GM21515 (cell line): ENCODE measurements around the gene PIGU.
"Not testable (repeated sequence)": the region's sequence is repeated elsewhere in the genome, so short reads cannot be mapped to it uniquely, and the experiment has no call there.

ENCODE experiments used
- ATAC-seq: cut with Tn5 transposase; IDR thresholded peaks from one replicate; pipeline ENCODE4 v1.9.1; 2021; ENCODE audit not compliant: unreplicated experiment

PIGU gene

DNA sequence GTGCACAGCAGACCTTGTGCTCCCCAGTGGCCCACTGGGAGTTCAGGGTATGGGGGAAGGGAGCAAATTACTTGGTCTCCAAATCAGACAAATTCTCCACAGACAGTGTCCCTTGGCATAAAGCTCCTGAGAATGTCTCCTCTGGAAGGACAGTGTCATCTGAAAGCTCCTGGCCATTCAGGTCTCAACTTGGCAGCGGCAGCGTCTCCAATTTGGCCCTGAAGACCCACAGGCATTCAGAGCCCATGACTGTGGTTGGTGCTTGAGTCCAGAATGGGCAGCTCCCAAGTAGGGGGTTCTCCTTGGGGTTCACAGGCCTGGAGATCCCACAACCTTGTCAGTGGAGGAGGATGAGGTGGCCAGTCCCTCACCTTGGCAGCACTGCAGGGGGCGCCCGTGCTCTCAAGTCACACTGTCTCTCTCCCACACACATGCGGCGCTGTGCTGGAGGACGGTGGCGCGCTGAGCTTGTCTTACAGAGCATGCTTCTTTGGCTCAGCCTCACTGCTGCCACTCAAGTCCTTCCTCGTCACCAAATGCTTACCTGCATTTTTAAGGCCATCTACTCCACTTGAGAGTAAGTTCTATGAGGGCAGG is 140.0 kb downstream of the PIGU start:
- no peak for ATAC-seq

DNA sequence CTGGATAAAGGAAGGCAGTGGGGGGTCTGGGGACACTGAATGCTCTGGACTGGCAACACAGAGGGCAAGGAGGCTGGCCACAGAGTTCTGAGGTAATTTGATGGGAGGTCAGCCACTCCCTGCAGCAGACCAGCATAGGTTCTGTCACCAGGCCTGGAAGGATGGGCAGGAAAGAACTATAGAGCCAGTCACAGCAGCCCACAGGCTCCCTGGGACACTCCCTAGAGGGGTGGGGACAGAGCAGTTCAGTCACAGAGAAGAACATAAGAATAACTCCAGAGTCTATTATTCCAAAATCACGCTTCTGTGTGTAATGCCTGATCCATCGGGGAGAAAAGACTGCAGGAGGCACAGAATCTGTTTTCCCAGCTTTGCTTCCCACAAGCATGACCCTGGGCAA is 141.0 kb downstream of the PIGU start:
- ATAC-seq, result no peak

DNA sequence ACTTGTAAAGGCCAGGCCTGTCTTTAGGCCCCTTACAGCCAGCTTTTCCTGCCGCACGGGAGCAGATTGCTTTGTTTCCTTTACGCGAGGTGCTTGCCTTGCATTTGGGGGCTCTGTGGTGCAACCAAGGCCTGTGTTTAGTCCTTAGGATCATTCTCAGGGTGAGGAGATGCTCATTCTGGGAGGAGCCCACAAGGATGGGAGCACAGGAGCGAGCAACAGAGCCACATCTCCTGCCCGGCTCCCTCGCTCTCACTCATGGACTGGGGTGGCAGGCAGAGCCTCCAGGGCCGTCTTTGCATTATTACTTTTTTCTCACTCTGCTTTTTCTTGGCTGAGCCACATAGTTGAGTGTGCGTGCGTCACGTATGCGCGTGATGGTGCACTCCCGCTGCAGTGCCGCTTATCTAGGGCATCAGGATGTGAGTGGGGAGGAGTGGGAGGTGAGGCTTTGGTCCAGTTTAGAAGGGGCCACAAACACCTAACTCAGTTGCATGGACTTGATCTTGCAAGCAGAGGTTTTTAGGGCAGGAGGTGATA is 141.5 kb downstream of the PIGU start:
- ATAC-seq, result no peak

DNA sequence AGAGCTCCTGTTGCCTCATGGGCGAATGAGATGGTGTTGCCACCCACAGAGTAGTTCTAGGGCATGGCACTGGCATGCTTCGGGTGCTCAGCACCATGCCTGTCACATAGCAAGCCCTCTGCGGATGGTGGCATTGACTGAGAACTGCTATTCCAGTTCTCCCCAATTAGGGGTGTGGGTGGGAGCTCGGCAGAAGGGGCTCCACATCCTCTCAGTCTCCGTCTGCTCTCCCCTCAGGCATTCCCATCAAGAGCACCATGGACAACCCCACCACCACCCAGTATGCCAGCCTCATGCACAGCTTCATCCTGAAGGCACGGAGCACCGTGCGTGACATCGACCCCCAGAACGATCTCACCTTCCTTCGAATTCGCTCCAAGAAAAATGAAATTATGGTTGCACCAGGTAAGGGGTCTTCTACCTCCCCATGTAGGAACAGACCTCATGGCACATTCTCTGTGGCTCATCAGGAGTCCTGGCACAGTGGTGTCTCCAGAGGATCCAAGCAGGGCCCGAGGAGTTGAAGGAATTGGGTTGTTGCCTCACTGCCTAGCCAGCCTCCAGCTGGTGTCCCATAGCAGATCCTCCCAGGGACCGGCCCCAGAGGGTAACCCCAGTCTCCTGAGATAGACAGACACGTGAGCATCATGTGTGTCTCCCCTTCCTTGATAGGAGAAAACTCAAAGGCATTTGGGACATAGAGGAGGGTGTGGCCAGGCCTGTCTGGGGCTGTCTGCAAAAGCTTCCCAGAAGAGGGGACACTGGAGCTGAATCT is 142.3 kb downstream of the PIGU start:
- no peak for ATAC-seq

DNA sequence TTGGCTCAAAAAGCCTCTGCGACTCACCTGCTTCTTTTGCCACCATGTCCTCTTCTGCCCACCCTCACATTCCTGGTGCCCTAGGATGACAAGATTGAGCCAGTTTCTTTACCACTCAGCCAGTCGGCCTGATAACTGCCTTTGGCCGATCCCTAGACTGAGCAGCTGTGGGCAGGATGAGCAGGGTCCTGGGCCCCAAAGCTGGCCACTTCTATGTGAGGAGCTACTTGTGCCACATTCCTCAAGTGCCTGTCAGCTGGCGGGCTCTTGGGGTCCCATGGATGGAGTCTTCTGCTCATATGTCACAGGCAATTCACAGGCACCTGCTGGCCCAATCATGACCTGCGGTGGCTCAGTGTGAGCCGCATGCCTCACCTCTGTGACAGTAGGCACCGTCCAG is 144.1 kb downstream of the PIGU start:
- ATAC-seq, result no peak

DNA sequence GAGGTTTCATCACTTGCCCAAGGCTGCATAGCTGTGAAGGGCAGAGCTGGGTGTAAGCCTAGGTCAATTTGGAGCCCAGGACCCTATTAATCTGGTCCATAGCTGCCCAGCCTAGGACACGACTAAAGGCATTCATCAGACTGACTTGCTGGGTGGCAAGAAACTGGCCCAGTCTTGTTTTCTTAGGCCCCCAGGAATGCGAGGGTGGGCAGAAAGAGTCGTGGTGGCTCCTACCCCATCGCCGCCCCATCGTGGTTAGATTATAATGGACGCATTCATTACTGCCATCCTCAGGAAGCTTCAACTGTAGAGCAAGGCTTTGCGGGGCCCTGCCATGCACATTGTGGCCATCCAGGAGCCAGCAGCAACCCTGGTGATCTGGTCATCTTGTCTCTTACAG is 144.6 kb downstream of the PIGU start:
- no peak for ATAC-seq

DNA sequence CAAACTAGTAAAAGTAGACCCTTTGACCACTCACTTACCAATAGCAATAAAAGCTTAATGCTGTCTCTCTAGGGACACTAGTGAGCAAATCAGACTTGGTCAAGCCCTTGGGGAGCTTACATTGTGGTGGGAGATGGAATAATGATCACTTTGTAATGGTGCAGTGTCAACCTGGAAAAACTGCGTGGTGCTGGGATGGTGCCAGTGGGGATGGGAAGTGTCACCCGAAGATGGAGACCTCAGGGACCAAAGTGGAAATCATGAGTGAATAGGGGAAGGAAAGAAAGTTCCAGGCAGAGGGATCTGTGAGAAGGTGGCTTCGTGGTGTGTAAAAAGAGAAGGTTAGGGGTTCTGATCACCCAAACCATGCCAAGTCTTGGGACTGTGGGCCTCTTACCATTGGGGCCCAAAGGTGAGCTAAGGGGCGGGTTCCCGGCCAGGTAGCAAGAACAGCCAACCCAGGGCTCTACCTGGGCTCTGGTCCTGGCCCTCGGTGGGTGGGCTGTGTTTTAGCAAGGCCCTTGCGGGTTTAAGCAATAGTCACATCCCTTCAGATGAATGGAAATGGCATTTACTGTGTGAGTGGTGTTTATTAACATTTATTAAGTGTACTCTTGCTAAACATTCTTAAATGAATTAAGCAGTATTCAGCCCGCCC is 145.2 kb downstream of the PIGU start:
- ATAC-seq, result no peak

DNA sequence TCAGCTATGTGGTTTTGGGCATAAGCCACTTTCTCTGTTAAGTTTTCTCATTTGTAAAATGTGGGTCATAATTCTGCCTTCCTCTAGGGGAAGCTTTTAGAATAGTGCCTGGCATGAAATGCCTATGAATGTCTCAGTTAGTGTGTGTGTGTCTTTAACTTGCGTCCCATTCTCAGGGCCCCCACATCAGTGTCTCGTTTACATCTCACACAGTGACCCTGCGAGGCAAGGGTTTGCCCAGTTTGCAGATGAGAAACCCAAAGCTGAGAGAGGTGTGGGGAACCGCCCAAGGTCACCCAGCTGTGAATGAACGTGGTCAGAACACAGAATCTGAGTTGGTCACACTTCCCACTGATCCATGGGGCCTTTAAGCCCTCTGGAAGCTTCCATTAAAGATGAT is 146.6 kb downstream of the PIGU start:
- no peak for ATAC-seq

DNA sequence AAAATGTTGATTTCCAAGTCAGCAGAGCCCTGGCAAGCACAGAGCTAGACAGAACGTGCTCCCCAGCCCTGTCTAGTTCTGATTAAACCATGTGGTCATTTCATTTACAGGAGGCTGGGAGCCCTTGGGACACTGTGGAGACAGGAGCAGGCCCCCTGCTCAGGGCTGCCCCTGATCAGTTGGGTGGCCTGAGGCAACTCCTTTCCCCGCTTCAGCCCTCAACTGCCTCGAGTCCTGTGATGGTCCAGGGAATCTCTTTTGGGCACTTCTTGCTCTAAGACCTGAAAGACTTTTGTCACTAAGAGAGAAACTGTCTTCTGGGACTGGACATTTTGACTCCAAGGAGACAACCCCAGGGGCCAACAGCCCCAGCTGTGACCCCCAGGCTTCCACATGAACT is 147.2 kb downstream of the PIGU start:
- no peak for ATAC-seq

DNA sequence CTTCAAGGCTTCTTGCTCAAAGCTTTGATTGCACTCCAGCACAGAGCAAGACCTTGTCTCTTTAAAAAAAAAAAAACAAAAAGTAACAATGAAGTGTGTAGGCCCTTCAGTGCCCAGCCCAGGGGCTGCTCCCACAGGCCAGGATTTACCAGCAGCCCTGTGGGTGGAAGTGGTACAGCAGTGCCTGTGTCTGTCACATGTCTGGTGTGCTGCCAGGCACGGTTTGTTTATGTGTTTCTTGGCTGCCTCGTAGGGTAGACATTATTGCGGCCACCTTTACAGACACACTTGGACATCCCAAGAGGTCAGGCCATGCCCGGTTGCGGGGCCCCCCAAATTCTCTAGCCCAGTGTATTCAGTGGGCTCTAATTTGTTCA is 148.0 kb downstream of the PIGU start:
- no peak for ATAC-seq

DNA sequence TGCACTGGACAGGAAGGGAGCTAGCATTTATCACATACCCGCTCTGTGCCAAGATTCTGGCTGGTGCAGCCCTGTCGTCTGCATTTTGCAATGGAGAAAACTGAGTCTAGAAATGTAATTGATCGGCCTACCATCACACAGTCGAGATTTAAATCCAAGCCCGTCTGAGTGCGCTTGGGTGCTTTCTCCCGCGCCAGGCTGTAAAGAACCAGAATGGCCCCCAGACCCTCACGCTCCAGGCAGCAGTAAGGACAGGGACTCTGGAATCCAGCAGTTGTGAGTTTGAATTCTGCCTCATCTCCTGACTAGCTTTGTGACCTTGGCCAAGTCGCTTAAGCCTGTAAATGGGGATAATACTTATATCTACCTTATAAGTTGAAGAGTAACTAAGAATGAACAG is 149.9 kb downstream of the PIGU start:
- ATAC-seq, result no peak

DNA sequence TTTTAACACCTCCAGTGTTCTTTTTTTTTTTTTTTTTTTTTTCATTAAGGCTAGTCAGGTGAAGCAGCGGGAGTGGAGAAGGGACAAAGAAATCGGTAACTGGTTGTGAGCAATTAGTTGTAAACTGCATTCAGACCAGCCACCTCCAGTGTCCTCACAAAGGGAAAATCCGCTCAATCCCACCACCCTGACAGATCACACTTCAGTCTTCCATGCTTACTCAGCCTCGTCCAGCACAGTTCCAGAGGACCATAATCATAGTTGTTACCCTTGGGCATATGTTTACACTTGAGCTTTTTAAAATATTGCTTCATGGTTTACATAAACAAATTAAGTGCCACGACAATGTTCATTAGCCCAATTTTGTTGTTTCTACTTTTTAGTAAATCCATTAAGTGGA is 150.4 kb downstream of the PIGU start:
- ATAC-seq, result no peak

DNA sequence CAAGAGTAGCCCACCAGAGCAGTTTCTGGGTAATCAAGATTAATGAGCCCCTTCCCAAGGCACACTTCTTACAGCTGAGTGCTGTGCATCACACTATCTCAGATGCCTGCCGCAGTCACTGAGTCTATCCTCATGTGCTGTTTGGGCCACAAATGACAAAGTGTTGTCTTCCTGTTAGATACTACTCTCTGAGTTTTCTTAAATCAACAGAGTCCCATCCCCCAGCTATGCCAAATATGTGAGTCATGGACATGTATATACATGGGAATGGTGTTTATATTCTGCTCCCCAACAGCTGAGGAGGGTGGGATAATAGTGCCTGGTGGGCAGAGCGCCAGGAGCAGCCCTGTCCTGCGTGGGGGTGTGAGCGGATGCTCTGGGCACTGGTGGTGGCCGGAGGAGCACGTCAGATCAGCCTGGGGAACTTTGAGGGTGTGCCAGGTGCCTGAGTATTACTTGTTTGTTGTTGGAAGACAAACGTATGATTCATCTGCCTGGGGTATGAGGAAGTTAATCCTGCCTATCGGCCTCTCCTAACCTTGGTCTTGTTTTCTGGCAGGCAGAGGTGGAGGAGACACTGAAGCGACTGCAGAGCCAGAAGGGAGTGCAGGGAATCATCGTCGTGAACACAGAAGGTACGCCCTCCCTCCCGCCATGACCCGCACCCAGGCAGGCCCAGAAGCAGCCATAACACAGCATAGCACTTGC is 151.0 kb downstream of the PIGU start:
- no peak for ATAC-seq

DNA sequence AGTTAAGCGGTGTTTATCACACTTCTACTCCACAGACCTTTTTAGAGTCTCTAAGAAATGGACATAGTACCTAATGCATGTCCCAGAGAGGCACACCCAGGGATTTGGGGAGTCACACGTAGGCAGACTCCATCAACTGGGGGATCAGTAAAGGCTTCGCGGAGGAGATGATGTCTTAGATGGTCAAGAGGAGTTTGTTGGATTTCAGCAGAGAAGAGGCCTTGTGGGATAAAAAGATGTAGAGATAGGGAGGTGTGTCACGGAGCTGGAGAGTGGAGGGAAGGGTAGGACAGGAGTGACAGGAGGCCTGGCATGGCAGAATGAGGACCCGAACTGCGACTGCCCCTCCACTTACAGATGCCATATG is 151.6 kb downstream of the PIGU start:
- no peak for ATAC-seq

DNA sequence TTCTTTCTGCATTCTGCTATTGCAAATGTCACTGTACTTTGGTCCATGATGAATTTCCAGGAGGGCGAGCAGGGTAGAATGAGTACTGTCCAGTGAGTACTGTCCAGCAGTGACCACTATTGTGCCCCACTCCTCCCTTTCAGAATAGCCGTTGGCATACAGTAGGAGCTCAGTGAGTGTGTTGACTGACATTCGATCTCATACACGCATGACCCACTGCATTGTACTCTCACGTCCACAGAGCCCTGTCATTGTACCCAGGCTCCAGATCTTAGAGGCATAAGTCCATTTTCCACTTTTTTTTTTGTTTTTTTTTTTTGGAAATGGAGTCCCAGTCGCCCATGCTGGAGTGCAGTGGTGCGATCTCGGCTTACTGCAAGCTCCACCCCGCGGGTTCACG is 152.5 kb downstream of the PIGU start:
- no peak for ATAC-seq

DNA sequence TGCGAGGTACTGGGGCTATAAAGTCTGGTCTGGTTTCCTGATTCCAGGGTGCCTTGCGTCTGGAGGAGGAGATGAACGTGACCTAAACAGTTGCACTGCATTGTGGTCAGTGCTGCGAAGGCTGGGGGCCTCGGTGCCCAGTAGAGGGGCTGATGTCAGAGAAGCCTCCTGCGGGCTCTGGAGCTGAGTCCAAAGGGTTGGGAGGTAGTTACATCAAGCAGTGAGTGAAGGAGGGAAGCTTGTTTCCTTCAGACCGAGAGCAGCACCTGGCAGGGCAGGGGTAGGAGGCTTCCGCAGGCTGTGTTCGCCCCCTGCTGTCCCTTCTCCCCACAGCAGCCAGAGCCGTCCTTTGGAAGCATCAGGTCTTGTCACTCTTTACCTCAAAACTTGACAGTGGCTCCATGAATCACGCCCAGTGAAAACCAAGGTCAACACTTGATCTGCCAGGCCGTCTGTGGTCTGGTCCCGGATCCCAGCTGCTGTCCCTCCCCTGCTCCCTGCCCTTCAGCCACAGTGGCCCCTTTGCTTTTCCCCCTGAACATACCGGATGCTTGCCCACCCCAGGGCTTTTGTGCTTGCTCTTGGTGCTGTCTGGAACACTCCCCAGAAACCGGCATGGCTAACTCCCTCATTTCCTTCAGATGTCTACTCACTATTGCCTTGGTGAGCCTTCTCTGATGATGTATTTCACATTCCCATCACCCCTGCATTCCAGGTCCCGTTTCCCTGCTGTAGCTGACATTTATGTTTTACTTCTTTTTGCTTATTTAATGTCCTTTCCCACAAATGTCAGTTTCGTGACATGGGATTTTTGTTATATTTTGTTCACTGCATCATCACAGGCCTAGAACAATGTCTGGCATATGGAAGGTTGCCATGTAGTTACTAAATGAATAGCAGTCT is 153.7 kb downstream of the PIGU start:
- ATAC-seq, result no peak

DNA sequence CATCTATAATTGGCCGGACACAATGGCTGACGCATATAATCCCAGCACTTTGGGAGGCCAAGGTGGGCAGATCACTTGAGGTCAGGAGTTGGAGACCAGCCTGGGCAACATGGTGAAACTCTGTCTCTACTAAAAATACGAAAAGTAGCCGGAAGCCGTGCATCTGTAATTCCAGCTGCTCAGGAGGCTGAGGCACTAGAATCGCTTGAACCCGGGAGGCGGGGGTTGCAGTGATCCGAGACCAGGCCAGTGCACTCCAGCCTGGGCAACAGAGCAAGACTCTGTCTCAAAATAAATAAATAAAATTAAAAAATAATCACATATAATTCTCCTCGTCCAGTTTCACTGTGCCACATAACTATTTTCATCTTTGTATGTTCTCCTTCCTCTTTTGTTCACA is 157.1 kb downstream of the PIGU start:
- not testable (repeated sequence) for ATAC-seq

DNA sequence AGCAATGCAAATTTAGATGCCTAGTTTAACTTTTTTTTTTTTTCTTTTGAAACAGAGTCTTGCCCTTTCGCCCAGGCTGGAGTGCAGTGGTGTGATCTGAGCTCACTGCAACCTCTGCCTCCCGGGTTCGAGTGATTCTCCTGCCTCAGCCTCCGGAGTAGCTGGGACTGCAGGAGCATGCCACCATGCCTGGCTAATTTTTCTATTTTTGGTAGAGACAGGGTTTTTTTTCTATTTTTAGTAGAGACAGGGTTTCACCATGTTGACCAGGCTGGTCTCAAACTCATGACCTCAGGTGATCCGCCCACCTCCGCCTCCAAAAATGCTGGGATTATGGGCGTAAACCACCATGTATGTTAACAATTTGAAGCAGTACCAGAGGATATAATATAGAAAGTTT is 158.0 kb downstream of the PIGU start:
- not testable (repeated sequence) for ATAC-seq

DNA sequence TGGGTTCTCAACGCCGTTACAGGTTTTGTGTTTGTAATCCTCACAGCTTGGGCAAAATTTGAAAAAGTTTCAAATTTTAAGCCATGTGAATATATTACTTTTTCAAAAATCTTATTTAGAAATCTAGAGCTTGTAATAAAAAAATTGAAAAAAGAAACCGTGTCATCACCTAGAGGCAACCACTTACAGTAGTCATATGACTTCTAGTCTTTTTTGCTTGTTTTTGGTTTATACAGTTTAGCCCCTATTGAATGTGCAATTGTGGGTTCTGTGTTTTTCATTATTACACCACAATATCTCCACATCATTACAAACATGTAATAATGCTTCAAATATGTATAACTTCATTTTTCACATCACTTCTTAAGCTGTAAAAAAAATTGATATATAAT is 159.8 kb downstream of the PIGU start:
- ATAC-seq, result no peak

DNA sequence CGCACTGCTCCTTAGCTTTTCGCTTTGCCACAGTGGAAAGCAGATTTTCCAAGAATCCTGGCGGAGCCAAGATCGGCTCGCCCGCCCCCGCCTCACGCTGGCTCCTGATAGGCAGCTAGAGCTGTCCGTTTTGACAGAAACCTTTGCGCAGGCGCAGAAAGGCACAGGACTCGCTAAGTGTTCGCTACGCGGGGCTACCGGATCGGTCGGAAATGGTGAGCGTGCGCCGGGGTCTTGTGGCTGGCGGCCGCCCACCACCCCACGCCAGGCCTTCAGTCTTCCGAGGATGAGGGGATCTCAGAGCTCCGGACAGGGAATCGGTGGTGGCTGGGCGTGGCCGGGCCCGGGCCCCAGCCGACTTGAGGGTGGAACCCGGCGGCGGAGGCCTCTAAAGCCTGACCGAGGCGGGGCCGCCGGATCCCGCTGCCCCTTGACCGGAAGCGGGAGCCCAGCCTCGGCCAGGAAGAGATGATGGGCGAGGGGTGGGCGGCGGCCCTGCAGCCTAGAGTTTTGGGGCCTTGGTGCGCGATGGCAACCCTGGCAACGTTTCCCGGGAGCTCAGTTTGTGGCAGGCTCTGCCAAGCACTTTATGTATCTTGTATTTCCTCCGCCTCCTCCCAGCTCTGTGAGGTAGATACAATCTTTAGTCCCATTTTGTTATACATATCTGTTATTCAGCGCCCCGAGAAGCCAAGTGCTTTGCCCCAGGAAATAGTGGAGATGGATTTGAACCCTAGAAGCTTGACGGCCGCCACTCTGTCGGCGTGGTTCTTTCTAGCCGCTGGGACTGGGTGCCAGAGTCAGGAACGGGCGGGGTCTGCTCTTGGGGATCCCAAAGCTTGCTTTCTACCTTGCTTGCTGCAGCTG is 160.4 kb downstream of the PIGU start, which contains the start of gene DYNLRB1:
Gene DYNLRB1 (plus strand): TSS at position 176 of the 867 bp plus-strand sequence. CDS start 37 bp downstream, at position 213.
- ATAC-seq, result peak; percentile 74
